Upper lobe of right lung (tissue), 1 donor: Measurements from ENCODE around the gene ANKRD40CL. TPM values are rescaled to one million over a fixed set of nuclear protein-coding genes. Genes with fewer than 3 reads are reported as not detected.

ENCODE experiments used
- ATAC-seq: fragments of 200-7000 bp; cut with Tn5 transposase; one replicate; pipeline ENCODE4 v1.9.1; 2020; ENCODE audit warnings: mild to moderate bottlenecking, moderate library complexity
- DNase-seq: peaks from one replicate; pipeline ENCODE4 v3.0.0-alpha.2; 2020
- H3K27ac ChIP-seq: fragments of 200-600 bp; one replicate; pipeline ENCODE4 v1.8.0; 2022
- H3K27me3 ChIP-seq: fragments of 200-600 bp; one replicate; pipeline ENCODE4 v1.8.0; 2022; ENCODE audit warnings: mild to moderate bottlenecking
- H3K36me3 ChIP-seq: fragments of 200-600 bp; one replicate; pipeline ENCODE4 v1.8.0; 2022
- H3K4me1 ChIP-seq: fragments of 200-600 bp; one replicate; pipeline ENCODE4 v1.8.0; 2022
- H3K4me3 ChIP-seq: fragments of 200-600 bp; one replicate; pipeline ENCODE4 v1.8.0; 2022; ENCODE audit warnings: mild to moderate bottlenecking
- H3K9me3 ChIP-seq: fragments of 200-600 bp; one replicate; pipeline ENCODE4 v1.8.0; 2022
- intact Hi-C: fragments of 100-400 bp; cut with DNase I; formaldehyde crosslinking; loops from one replicate; pipeline ENCODE4 v1.11.0; 2022
- total RNA-seq: library from RNA; stranded (reverse); fragmentation: NEBNext Ultra II Directional; extraction: Animal tissue kit (Norgen Biotek cat#: 25700); gene quantifications from one replicate; pipeline ENCODE4 v1.2.1, GENCODE V29; 2021
- TF ChIP-seq, protein P1 (sequence below): fragments of 200-600 bp; IDR thresholded peaks from one replicate; pipeline ENCODE4 v1.8.0; 2022; ENCODE audit warnings: antibody characterized with exemption
- donor health status: DM: no; HTN: yes; CAD: no; lungs with severe emphysema.

Gene ANKRD40CL
- total RNA-seq, 1 donor from 2014 or later = not detected

DNA sequence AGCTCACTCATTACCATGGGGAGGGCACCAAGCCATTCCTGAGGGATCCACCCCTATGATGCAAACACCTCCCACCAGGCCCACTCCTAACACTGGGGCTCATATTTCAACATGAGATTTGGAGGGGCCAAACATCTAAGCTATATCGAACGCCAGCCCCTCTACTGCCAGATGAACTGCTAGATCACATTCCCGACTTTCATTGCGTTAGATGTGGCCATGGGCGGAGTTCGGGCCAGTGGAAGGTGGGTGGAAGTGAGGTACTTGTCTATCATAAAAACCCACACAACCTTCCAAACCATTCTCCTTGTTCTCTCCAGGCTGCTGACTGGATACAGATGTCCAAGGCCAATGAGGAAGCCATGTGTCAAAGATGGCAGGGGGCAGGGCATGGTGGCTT is 27.0 kb upstream of the ANKRD40CL start:
- DNase-seq (no peak), ATAC-seq (no peak)
- Histone ChIP-seq H3K27me3 (no peaks in the 10 kb centered on the region), H3K9me3 (no peaks in the 10 kb centered on the region), H3K4me3 (no peak overlapping the region), H3K36me3 (no peaks in the 10 kb centered on the region), H3K4me1 (no peaks in the 10 kb centered on the region), H3K27ac (no peak overlapping the region)
- intact Hi-C loops = no loop called here
- TF ChIP-seq, protein P1, sequence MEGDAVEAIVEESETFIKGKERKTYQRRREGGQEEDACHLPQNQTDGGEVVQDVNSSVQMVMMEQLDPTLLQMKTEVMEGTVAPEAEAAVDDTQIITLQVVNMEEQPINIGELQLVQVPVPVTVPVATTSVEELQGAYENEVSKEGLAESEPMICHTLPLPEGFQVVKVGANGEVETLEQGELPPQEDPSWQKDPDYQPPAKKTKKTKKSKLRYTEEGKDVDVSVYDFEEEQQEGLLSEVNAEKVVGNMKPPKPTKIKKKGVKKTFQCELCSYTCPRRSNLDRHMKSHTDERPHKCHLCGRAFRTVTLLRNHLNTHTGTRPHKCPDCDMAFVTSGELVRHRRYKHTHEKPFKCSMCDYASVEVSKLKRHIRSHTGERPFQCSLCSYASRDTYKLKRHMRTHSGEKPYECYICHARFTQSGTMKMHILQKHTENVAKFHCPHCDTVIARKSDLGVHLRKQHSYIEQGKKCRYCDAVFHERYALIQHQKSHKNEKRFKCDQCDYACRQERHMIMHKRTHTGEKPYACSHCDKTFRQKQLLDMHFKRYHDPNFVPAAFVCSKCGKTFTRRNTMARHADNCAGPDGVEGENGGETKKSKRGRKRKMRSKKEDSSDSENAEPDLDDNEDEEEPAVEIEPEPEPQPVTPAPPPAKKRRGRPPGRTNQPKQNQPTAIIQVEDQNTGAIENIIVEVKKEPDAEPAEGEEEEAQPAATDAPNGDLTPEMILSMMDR = no peak

- ATAC-seq (peak; percentile 46), DNase-seq (no peak)
- no peaks in the 10 kb centered on the region for H3K27me3 ChIP-seq
- H3K4me1 ChIP-seq = no peaks in the 10 kb centered on the region
- no peaks in the 10 kb centered on the region for H3K9me3 ChIP-seq
- intact Hi-C loops = no loop called here
- H3K4me3 ChIP-seq = no peak overlapping the region
- H3K27ac ChIP-seq = no peak overlapping the region
- no peaks in the 10 kb centered on the region for H3K36me3 ChIP-seq
- TF ChIP-seq, protein P1 = no peak
Measured at GRCh38 chr17:50793007-50793406, 25.7 kb upstream of the ANKRD40CL start.

- intact Hi-C loops = no loop called here
- DNase-seq (no peak), ATAC-seq (no peak)
- H3K4me3 ChIP-seq = no peak overlapping the region
- no peaks in the 10 kb centered on the region for H3K9me3 ChIP-seq
- TF ChIP-seq, protein P1 = no peak
- no peaks in the 10 kb centered on the region for H3K27me3 ChIP-seq
- no peak overlapping the region for H3K27ac ChIP-seq
- H3K4me1 ChIP-seq = no peaks in the 10 kb centered on the region
- no peaks in the 10 kb centered on the region for H3K36me3 ChIP-seq
Measured at GRCh38 chr17:50792132-50792531, 24.8 kb upstream of the ANKRD40CL start.

DNA sequence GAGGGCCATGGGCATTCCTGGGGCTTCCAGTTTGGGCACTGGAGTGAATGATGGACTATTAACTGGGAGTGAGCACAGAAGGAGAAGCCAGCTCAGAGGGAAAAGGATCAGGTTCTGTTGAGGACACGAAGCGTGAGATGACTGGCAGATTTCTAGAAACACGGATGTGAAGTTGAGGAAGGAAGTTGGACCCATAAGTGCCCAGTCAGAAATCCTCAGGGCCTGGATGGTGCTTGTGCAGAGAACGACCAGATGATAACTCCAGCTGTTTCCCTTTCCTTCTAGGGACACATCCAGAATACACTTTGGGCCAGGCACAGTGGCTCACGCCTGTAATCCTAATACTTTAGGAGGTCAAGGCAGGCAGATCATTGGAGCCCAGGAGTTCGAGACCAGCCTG is 23.3 kb upstream of the ANKRD40CL start:
- intact Hi-C loops = no loop called here
- DNase-seq = no peak
- peak; percentile 36 for ATAC-seq
- Histone ChIP-seq H3K36me3 (no peaks in the 10 kb centered on the region), H3K27me3 (no peaks in the 10 kb centered on the region), H3K4me1 (peaks cover 5% of the 10 kb centered on the region), H3K4me3 (no peak overlapping the region), H3K27ac (no peak overlapping the region), H3K9me3 (no peaks in the 10 kb centered on the region)
- TF ChIP-seq, protein P1 = no peak

DNA sequence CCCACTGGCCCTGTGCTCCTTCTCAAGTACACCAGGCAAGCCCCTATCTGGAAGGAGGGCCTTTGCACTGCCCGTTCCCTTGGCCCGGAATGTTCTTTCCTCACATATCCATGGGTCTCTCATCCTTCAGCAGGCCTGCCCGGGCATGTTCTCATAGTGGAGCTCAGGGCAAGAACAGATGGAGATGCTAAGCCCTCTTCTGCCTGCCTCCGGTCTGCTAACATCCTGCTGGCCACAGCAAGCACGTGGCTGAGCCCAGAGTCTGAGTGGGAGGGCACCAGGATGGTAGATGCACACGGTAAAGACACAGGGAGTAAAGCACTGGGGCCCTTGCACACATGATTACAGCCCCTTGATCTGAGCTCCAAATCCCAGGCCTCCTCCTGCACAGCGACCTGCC is 19.8 kb upstream of the ANKRD40CL start:
- DNase-seq (no peak), ATAC-seq (no peak)
- no peak overlapping the region for H3K4me3 ChIP-seq
- H3K36me3 ChIP-seq = no peaks in the 10 kb centered on the region
- H3K4me1 ChIP-seq = peaks cover 6% of the 10 kb centered on the region
- no peaks in the 10 kb centered on the region for H3K27me3 ChIP-seq
- intact Hi-C loops = no loop called here
- H3K27ac ChIP-seq = no peak overlapping the region
- TF ChIP-seq, protein P1 = no peak
- H3K9me3 ChIP-seq = no peaks in the 10 kb centered on the region

- TF ChIP-seq, protein P1 = no peak
- Histone ChIP-seq H3K27me3 (peaks cover 8% of the 10 kb centered on the region), H3K36me3 (no peaks in the 10 kb centered on the region), H3K27ac (no peak overlapping the region), H3K4me3 (no peak overlapping the region), H3K4me1 (peaks cover 11% of the 10 kb centered on the region), H3K9me3 (no peaks in the 10 kb centered on the region)
- intact Hi-C loops = no loop called here
- DNase-seq (no peak), ATAC-seq (peak; percentile 49)
Measured at GRCh38 chr17:50785946-50786570, 18.7 kb upstream of the ANKRD40CL start.
